ENCODE results near the gene SLC39A11. TPM values are rescaled to one million over a fixed set of nuclear protein-coding genes. Genes with fewer than 3 reads are reported as not detected.

The SLC39A11 gene
- total RNA-seq, 1 experiment from 2014 or later, result 57.1 TPM

DNA sequence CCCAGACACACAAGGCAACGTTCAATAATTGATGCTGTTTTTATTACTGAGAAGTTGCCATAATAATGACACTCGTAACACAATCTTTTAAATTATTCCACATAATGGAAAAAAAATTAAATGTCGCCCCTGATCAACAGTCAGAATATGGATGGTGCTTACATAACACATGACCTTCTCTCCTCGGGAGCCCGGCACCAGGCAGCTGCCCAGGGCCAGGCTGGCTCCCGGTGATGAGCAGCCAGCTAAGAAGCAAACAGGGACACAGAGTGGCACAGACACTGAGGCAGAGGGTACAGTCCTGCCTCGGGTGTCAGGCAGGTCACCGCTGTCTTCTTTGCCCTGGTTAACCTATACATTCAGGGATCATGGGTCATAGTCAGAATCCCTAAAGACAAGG lies 137.9 kb downstream of the SLC39A11 start:
- no peaks in the 10 kb centered on the region for H3K79me2 ChIP-seq (ENCODE audit: low read depth)
- no TSS peak for BruUV-seq (replicated peaks)
- ChIA-PET CTCF (no interaction called here), POLR2A (ENCODE audit: unreplicated experiment) (no interaction called here)
- no peaks in the 10 kb centered on the region for H3F3A ChIP-seq (ENCODE audit: insufficient read depth, low read depth)
- H2AFZ ChIP-seq, result no peak overlapping the region
- H3K36me3 ChIP-seq (ENCODE audit: low read depth), result no peaks in the 10 kb centered on the region
- intact Hi-C loops (cut with micrococcal nuclease; ENCODE audit: unreplicated experiment), result no loop called here
- H3K9me2 ChIP-seq (ENCODE audit: insufficient read depth), result no peaks in the 10 kb centered on the region
- DNase-seq, result no peak
- H3K27ac ChIP-seq, result no peak overlapping the region
- H4K20me1 ChIP-seq (ENCODE audit: insufficient read depth), result no peaks in the 10 kb centered on the region
- H3K4me2 ChIP-seq, result no peak overlapping the region
- no peak overlapping the region for H3K4me3 ChIP-seq
- TF ChIP-seq, protein P1, sequence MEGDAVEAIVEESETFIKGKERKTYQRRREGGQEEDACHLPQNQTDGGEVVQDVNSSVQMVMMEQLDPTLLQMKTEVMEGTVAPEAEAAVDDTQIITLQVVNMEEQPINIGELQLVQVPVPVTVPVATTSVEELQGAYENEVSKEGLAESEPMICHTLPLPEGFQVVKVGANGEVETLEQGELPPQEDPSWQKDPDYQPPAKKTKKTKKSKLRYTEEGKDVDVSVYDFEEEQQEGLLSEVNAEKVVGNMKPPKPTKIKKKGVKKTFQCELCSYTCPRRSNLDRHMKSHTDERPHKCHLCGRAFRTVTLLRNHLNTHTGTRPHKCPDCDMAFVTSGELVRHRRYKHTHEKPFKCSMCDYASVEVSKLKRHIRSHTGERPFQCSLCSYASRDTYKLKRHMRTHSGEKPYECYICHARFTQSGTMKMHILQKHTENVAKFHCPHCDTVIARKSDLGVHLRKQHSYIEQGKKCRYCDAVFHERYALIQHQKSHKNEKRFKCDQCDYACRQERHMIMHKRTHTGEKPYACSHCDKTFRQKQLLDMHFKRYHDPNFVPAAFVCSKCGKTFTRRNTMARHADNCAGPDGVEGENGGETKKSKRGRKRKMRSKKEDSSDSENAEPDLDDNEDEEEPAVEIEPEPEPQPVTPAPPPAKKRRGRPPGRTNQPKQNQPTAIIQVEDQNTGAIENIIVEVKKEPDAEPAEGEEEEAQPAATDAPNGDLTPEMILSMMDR (conservative IDR thresholded peaks at IDR 0.05), result no peak
- TF ChIP-seq EZH2 (IDR thresholded peaks at IDR 0.05; ENCODE audit: low read depth), result no peak
- H3K4me1 ChIP-seq (replicated peaks; ENCODE audit: insufficient read depth), result no peaks in the 10 kb centered on the region
- H3K9me3 ChIP-seq (ENCODE audit: insufficient read depth, low read depth), result no peaks in the 10 kb centered on the region; the same call in 1 of the 2 replicates
- H3K27me3 ChIP-seq (ENCODE audit: insufficient read depth, low read depth), result no peaks in the 10 kb centered on the region

DNA sequence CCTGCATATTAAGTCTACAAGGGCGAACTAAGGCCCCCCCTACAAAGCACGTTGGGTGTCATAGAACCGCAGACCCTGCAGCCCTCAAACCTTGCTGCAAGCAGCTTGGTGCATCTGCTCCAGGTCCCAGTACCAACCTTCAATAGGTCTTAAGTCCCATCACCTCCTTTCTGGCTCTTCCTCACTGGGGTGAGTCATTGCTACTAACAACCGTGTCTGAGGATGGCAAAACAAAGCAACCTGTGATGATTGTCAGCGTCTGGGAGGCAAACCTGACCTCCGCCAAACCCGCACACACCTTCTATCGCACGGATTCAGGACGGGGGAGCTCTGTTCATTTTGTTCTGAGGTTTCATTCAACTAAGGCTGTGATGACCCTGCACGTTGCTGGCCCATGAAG lies 138.9 kb downstream of the SLC39A11 start:
- ChIA-PET POLR2A (ENCODE audit: unreplicated experiment) (no interaction called here), CTCF (no interaction called here)
- no peak for DNase-seq
- Histone ChIP-seq H4K20me1 (ENCODE audit: insufficient read depth) (no peaks in the 10 kb centered on the region), H3K36me3 (ENCODE audit: low read depth) (no peaks in the 10 kb centered on the region), H3K4me2 (no peak overlapping the region), H3K27me3 (ENCODE audit: insufficient read depth, low read depth) (no peaks in the 10 kb centered on the region), H3K27ac (no peak overlapping the region), H3K9me2 (ENCODE audit: insufficient read depth) (no peaks in the 10 kb centered on the region), H3K4me3 (no peak overlapping the region), H3K4me1 (replicated peaks; ENCODE audit: insufficient read depth) (no peaks in the 10 kb centered on the region), H3K9me3 (ENCODE audit: insufficient read depth, low read depth) (no peaks in the 10 kb centered on the region), H2AFZ (no peak overlapping the region), H3F3A (ENCODE audit: insufficient read depth, low read depth) (no peaks in the 10 kb centered on the region), H3K79me2 (ENCODE audit: low read depth) (no peaks in the 10 kb centered on the region)
- intact Hi-C loops (cut with micrococcal nuclease; ENCODE audit: unreplicated experiment), result no loop called here
- no peak for TF ChIP-seq EZH2 (IDR thresholded peaks at IDR 0.05; ENCODE audit: low read depth)
- TF ChIP-seq, protein P1 (conservative IDR thresholded peaks at IDR 0.05), result no peak
- no TSS peak for BruUV-seq (replicated peaks)

DNA sequence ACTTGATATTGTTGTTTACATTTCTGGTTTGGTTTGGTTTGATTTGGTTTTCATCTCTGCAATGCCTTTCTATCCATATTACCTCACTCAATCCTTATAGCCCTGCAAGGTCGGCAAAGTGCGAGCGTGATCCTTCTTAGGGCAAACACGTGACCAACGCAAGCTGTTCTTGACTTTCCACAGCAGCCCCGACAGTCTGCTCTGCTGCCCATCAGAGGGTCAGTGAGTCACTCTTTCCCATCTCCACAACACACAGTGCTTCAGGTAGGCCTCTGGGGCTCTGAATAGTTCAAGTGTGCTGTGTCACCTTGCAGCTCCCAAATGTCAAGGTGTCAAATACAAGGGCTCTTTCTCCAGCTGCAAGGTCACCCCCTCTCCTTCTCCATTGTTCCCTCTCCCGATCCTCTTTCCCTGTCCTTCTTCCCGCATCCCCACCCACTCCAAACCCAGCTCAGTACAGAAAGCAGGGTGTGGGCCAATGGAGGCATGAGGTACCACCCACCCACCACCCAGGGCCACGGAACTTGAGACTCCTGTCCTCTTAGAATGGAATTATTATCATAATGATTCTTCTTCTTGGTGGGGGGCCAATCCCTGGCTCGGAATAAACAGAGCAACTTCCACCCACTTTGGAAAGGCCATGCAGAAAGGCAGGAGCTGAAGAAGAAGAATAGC lies 139.7 kb downstream of the SLC39A11 start:
- no peak overlapping the region for H2AFZ ChIP-seq
- H3K4me3 ChIP-seq, result no peak overlapping the region
- intact Hi-C loops (cut with micrococcal nuclease; ENCODE audit: unreplicated experiment), result no loop called here
- BruUV-seq (replicated peaks), result no TSS peak
- CTCF ChIA-PET, result no interaction called here
- H3K27me3 ChIP-seq (ENCODE audit: insufficient read depth, low read depth), result no peaks in the 10 kb centered on the region
- no peaks in the 10 kb centered on the region for H3K9me3 ChIP-seq (ENCODE audit: insufficient read depth, low read depth)
- H3K79me2 ChIP-seq (ENCODE audit: low read depth), result no peaks in the 10 kb centered on the region
- no peaks in the 10 kb centered on the region for H3F3A ChIP-seq (ENCODE audit: insufficient read depth, low read depth)
- H3K36me3 ChIP-seq (ENCODE audit: low read depth), result no peaks in the 10 kb centered on the region
- no peaks in the 10 kb centered on the region for H3K4me1 ChIP-seq (replicated peaks; ENCODE audit: insufficient read depth)
- H4K20me1 ChIP-seq (ENCODE audit: insufficient read depth), result no peaks in the 10 kb centered on the region
- TF ChIP-seq, protein P1 (conservative IDR thresholded peaks at IDR 0.05), result no peak
- no peak for TF ChIP-seq EZH2 (IDR thresholded peaks at IDR 0.05; ENCODE audit: low read depth)
- no peak overlapping the region for H3K4me2 ChIP-seq
- no peak for DNase-seq
- no peak overlapping the region for H3K27ac ChIP-seq
- POLR2A ChIA-PET (ENCODE audit: unreplicated experiment), result interaction anchor here (0.7 kb wide), 1 partner anchor 212 kb away, joined by 4 read pairs; the partner anchor contains the start of gene SSTR2
- no peaks in the 10 kb centered on the region for H3K9me2 ChIP-seq (ENCODE audit: insufficient read depth)

Measured in PC-9 (cell line).